WTC11 (cell line): Measurements from ENCODE around the gene LTF. TPM values are rescaled to one million over a fixed set of nuclear protein-coding genes. Genes with fewer than 3 reads are reported as not detected.

Experiments used
- ATAC-seq: fragments of 200-7000 bp; cut with Tn5 transposase; 2 replicates; pipeline ENCODE4 v1.10.0; 2021; ENCODE audit warnings: mild to moderate bottlenecking, moderate library complexity
- CTCF ChIA-PET: fragments of 300-600 bp; sonication (Branson Sonifier 250); formaldehyde crosslinking; loops from one replicate; lab custom pipeline; 2021; ENCODE audit warnings: antibody characterized with exemption; lab: Charles Lee
- POLR2A ChIA-PET: fragments of 350-600 bp; sonication (Branson Sonifier 250); formaldehyde crosslinking; loops from one replicate; lab custom pipeline; 2021; ENCODE audit warnings: antibody characterized with exemption; lab: Charles Lee
- DNase-seq: peaks from one replicate; pipeline ENCODE4 v3.0.0; 2021; ENCODE audit warnings: low spot score
- H3K27ac Mint-ChIP-seq: 2 replicates; pipeline ENCODE4 v1.8.0; 2021; ENCODE audit warnings: mixed read lengths
- H3K27me3 Mint-ChIP-seq: 2 replicates; pipeline ENCODE4 v1.8.0; 2021; ENCODE audit warnings: low read depth, mild to moderate bottlenecking, moderate library complexity, mixed read lengths
- H3K36me3 Mint-ChIP-seq: 2 replicates; pipeline ENCODE4 v1.8.0; 2021; ENCODE audit warnings: mixed read lengths
- H3K4me1 Mint-ChIP-seq: 2 replicates; pipeline ENCODE4 v1.8.0; 2022; ENCODE audit warnings: mixed read lengths
- H3K4me3 Mint-ChIP-seq: 2 replicates; pipeline ENCODE4 v1.8.0; 2021; ENCODE audit warnings: mild to moderate bottlenecking, moderate library complexity, mixed read lengths
- H3K9me3 Mint-ChIP-seq: 2 replicates; pipeline ENCODE4 v1.8.0; 2021; ENCODE audit warnings: mixed read lengths
- CREM ChIP-seq: sonication (generic); formaldehyde crosslinking; IDR thresholded peaks from 2 replicates; pipeline ENCODE4 v1.8.1; 2022; ENCODE audit warnings: mild to moderate bottlenecking, missing genetic modification reagents, moderate library complexity
- FOXP4 ChIP-seq: sonication (generic); formaldehyde crosslinking; IDR thresholded peaks from 2 replicates; pipeline ENCODE4 v1.8.0; 2022; ENCODE audit warnings: mild to moderate bottlenecking, missing genetic modification reagents
- HMGXB4 ChIP-seq: sonication (generic); formaldehyde crosslinking; IDR thresholded peaks from 2 replicates; pipeline ENCODE4 v1.8.1; 2023; ENCODE audit warnings: mild to moderate bottlenecking, moderate library complexity, missing genetic modification reagents
- MAX ChIP-seq: sonication (generic); formaldehyde crosslinking; IDR thresholded peaks from 2 replicates; pipeline ENCODE4 v1.8.0; 2022; ENCODE audit warnings: mild to moderate bottlenecking, missing genetic modification reagents
- MLX ChIP-seq: sonication (generic); formaldehyde crosslinking; IDR thresholded peaks from 2 replicates; pipeline ENCODE4 v1.8.1; 2023; ENCODE audit warnings: mild to moderate bottlenecking, missing genetic modification reagents, moderate library complexity
- MXD4 ChIP-seq: fragments of 250-450 bp; sonication (Bioruptor Pico); IDR thresholded peaks from 2 replicates; pipeline ENCODE4 v1.8.0; 2021; ENCODE audit warnings: mild to moderate bottlenecking, moderate library complexity, borderline replicate concordance
- MYBL2 ChIP-seq: sonication (generic); formaldehyde crosslinking; IDR thresholded peaks from 2 replicates; pipeline ENCODE4 v1.8.1; 2023; ENCODE audit warnings: mild to moderate bottlenecking, moderate library complexity, missing genetic modification reagents
- PREB ChIP-seq: sonication (generic); formaldehyde crosslinking; IDR thresholded peaks from 2 replicates; pipeline ENCODE4 v1.8.1; 2022; ENCODE audit warnings: mild to moderate bottlenecking, missing genetic modification reagents, moderate library complexity, borderline replicate concordance
- RORB ChIP-seq: fragments of 250-450 bp; sonication (Bioruptor Pico); IDR thresholded peaks from 2 replicates; pipeline ENCODE4 v1.9.0; 2021; ENCODE audit warnings: mild to moderate bottlenecking
- SMAD4 ChIP-seq: sonication (generic); formaldehyde crosslinking; IDR thresholded peaks from 2 replicates; pipeline ENCODE4 v1.8.0; 2022; ENCODE audit warnings: mild to moderate bottlenecking, missing genetic modification reagents
- USF1 ChIP-seq: sonication (generic); formaldehyde crosslinking; IDR thresholded peaks from 2 replicates; pipeline ENCODE4 v1.8.0; 2022; ENCODE audit warnings: mild to moderate bottlenecking, missing genetic modification reagents
- USF2 ChIP-seq: sonication (generic); formaldehyde crosslinking; IDR thresholded peaks from 2 replicates; pipeline ENCODE4 v1.8.1; 2023; ENCODE audit warnings: mild to moderate bottlenecking, missing genetic modification reagents, moderate library complexity
- ZNF232 ChIP-seq: sonication (generic); formaldehyde crosslinking; IDR thresholded peaks from 2 replicates; pipeline ENCODE4 v1.8.0; 2022; ENCODE audit warnings: mild to moderate bottlenecking, missing genetic modification reagents
- ZNF532 ChIP-seq: fragments of 250-450 bp; sonication (Bioruptor Pico); IDR thresholded peaks from 2 replicates; pipeline ENCODE4 v1.9.0; 2021; ENCODE audit warnings: mild to moderate bottlenecking, borderline replicate concordance
- total RNA-seq: library from RNA; stranded (reverse); gene quantifications from 3 replicates; pipeline ENCODE4 v1.2.3, GENCODE V29; 2021

The LTF gene
- total RNA-seq, 1 experiment from 2014 or later, result 0.22 TPM

- DNase-seq (no peak), ATAC-seq (no peak)
- no peak overlapping the region for H3K27ac Mint-ChIP-seq
- H3K9me3 Mint-ChIP-seq, result no peaks in the 10 kb centered on the region
- ChIA-PET POLR2A (no interaction called here), CTCF (interaction anchor here (1.2 kb wide), 1 partner anchor 41 kb away, joined by 3 read pairs; no protein-coding TSS in a partner anchor)
- peaks cover 22% of the 10 kb centered on the region for H3K4me1 Mint-ChIP-seq
- no peaks in the 10 kb centered on the region for H3K36me3 Mint-ChIP-seq
- TF ChIP-seq PREB (CRISPR knock-in tag) (no peak), FOXP4 (CRISPR knock-in tag) (no peak), CREM (CRISPR knock-in tag) (no peak), USF1 (CRISPR knock-in tag) (no peak), MLX (CRISPR knock-in tag) (no peak)
- H3K4me3 Mint-ChIP-seq, result no peak overlapping the region
- no peaks in the 10 kb centered on the region for H3K27me3 Mint-ChIP-seq
Observed at GRCh38 chr3:46419816-46420215, 44.9 kb downstream of the LTF start.

GRCh38 chr3:46417841-46418611 is 46.7 kb downstream of the LTF start:
- POLR2A ChIA-PET, result no interaction called here
- DNase-seq, result peak; percentile 19
- CTCF ChIA-PET, result interaction anchor here (0.8 kb wide), 1 partner anchor 32 kb away, joined by 3 read pairs; no protein-coding TSS in a partner anchor
- H3K36me3 Mint-ChIP-seq, result no peaks in the 10 kb centered on the region
- peak; percentile 87 for ATAC-seq
- 0 out of 2 replicates have a peak, but pooled peaks have one; percentile 27 for TF ChIP-seq MAX (CRISPR knock-in tag)
- TF ChIP-seq SMAD4 (CRISPR knock-in tag), result no peak
- no peaks in the 10 kb centered on the region for H3K27me3 Mint-ChIP-seq
- no peak overlapping the region; the same call in 1 of the 2 replicates for H3K27ac Mint-ChIP-seq
- H3K4me1 Mint-ChIP-seq, result peaks cover 22% of the 10 kb centered on the region
- no peaks in the 10 kb centered on the region for H3K9me3 Mint-ChIP-seq
- H3K4me3 Mint-ChIP-seq, result no peak overlapping the region

- no peak for DNase-seq
- no peaks in the 10 kb centered on the region for H3K27me3 Mint-ChIP-seq
- POLR2A ChIA-PET, result interaction anchor here (0.6 kb wide), 1 partner anchor 882 kb away, joined by 4 read pairs; no protein-coding TSS in a partner anchor
- no peak overlapping the region for H3K4me3 Mint-ChIP-seq
- H3K9me3 Mint-ChIP-seq, result no peaks in the 10 kb centered on the region
- H3K4me1 Mint-ChIP-seq, result peaks cover 22% of the 10 kb centered on the region
- CTCF ChIA-PET, result interaction anchor here (0.7 to 1.5 kb wide), 2 partner anchors 10 to 39 kb away, joined by 3 to 5 read pairs; no protein-coding TSS in a partner anchor
- no peaks in the 10 kb centered on the region for H3K36me3 Mint-ChIP-seq
- ATAC-seq, result no peak
- no peak overlapping the region for H3K27ac Mint-ChIP-seq
- TF ChIP-seq PREB (CRISPR knock-in tag), result no peak
- no peak for TF ChIP-seq ZNF532 (CRISPR knock-in tag)
- TF ChIP-seq USF2 (CRISPR knock-in tag), result no peak
- TF ChIP-seq HMGXB4, result no peak
- TF ChIP-seq ZNF232 (CRISPR knock-in tag), result no peak
- no peak for TF ChIP-seq MYBL2 (CRISPR knock-in tag)
- no peak for TF ChIP-seq MXD4 (CRISPR knock-in tag)
- no peak for TF ChIP-seq RORB (CRISPR knock-in tag)
Observed at GRCh38 chr3:46416811-46417510, 47.7 kb downstream of the LTF start.
